Naive thymus-derived CD4-positive, alpha-beta T cell (primary cell): ENCODE measurements around the gene STXBP2. TPM values are rescaled to one million over a fixed set of nuclear protein-coding genes. Genes with fewer than 3 reads are reported as not detected.
A peak's percentile ranks its signal among the peaks of the same experiment; 100 is the strongest.

ENCODE experiments used
- ATAC-seq: fragments of 150-1000 bp; cut with Tn5 transposase; 2 replicates; pipeline ENCODE4 v1.10.0; 2021; ENCODE audit warnings: mild to moderate bottlenecking, moderate library complexity
- CTCF ChIA-PET: fragments of 350-600 bp; sonication (Branson Sonifier 250); formaldehyde crosslinking; loops from one replicate; lab custom pipeline; 2021; ENCODE audit warnings: antibody characterized with exemption; lab: Charles Lee
- POLR2A ChIA-PET: fragments of 350-600 bp; sonication (Branson Sonifier 250); formaldehyde crosslinking; loops from one replicate; lab custom pipeline; 2021; ENCODE audit warnings: antibody characterized with exemption, inconsistent platforms; lab: Charles Lee
- DNase-seq, 9 donors: peaks; one replicate each; pipeline versions ENCODE4 v3.0.0 to v3.0.0-alpha.2; 2020 to 2022; ENCODE audit warnings: mixed read lengths in 1 of 9
- H3K27ac ChIP-seq: one replicate; pipeline ENCODE4 v1.7.0; 2013; ENCODE audit warnings: mild to moderate bottlenecking, low read depth, low read length, moderate library complexity
- H3K27me3 ChIP-seq, 2 donors: one replicate each; pipeline ENCODE4 v1.7.0; 2013; ENCODE audit warnings: low read length in 2 of 2, mild to moderate bottlenecking in 2 of 2, moderate library complexity in 2 of 2; ENCODE audit not compliant: control insufficient read depth in 2 of 2, insufficient read depth in 2 of 2
- H3K36me3 ChIP-seq, 3 experiments: 1 replicate in 2 of 3; 2 replicates in 1 of 3; pipeline ENCODE4 v1.7.0; 2013; ENCODE audit warnings: low read length in 3 of 3, mild to moderate bottlenecking in 3 of 3, moderate library complexity in 1 of 3; ENCODE audit not compliant: insufficient read depth in 3 of 3, control insufficient read depth in 2 of 3
- H3K4me1 ChIP-seq, 2 donors: one replicate each; pipeline ENCODE4 v1.7.0; 2013; ENCODE audit warnings: low read length in 2 of 2, mild to moderate bottlenecking in 2 of 2, moderate library complexity in 1 of 2; ENCODE audit not compliant: control insufficient read depth in 2 of 2, insufficient read depth in 2 of 2
- H3K4me3 ChIP-seq: 2 replicates; pipeline ENCODE4 v1.7.0; 2013; ENCODE audit warnings: mild to moderate bottlenecking, low read length
- H3K9me3 ChIP-seq, 3 experiments: 1 replicate in 2 of 3; 2 replicates in 1 of 3; pipeline ENCODE4 v1.7.0; 2013; ENCODE audit warnings: low read length in 3 of 3; ENCODE audit not compliant: control insufficient read depth in 2 of 3
- H3K27ac Mint-ChIP-seq, 9 donors: one replicate each; pipeline ENCODE4 v1.8.0; 2020 to 2022; ENCODE audit warnings: mixed read lengths in 9 of 9, mild to moderate bottlenecking in 8 of 9, moderate library complexity in 5 of 9, inconsistent platforms in 2 of 9
- H3K27me3 Mint-ChIP-seq, 5 donors: one replicate each; pipeline ENCODE4 v1.8.0; 2021 to 2022; ENCODE audit warnings: mixed read lengths in 5 of 5, mild to moderate bottlenecking in 1 of 5
- H3K36me3 Mint-ChIP-seq, 5 donors: one replicate each; pipeline ENCODE4 v1.8.0; 2020 to 2022; ENCODE audit warnings: mixed read lengths in 5 of 5, mild to moderate bottlenecking in 3 of 5, inconsistent platforms in 1 of 5
- H3K4me1 Mint-ChIP-seq, 7 donors: one replicate each; pipeline ENCODE4 v1.8.0; 2020 to 2022; ENCODE audit warnings: mixed read lengths in 7 of 7, mild to moderate bottlenecking in 3 of 7, inconsistent platforms in 1 of 7
- H3K4me3 Mint-ChIP-seq, 10 donors: one replicate each; pipeline ENCODE4 v1.8.0; 2020 to 2022; ENCODE audit warnings: mild to moderate bottlenecking in 10 of 10, mixed read lengths in 10 of 10, moderate library complexity in 6 of 10, inconsistent platforms in 2 of 10
- H3K9me3 Mint-ChIP-seq, 11 donors: one replicate each; pipeline ENCODE4 v1.8.0; 2020 to 2022; ENCODE audit warnings: mixed read lengths in 11 of 11, mild to moderate bottlenecking in 4 of 11, inconsistent platforms in 1 of 11, moderate library complexity in 1 of 11
- intact Hi-C, 2 donors: fragments of 100-400 bp; cut with micrococcal nuclease; formaldehyde crosslinking; loops; one replicate each; pipeline ENCODE4 v1.15.1; 2023
- polyA plus RNA-seq, 2 donors: library from polyadenylated mRNA; unstranded; fragments of 300-500 nt; fragmentation: Illumina TruSeq; gene quantifications; one replicate each; pipeline ENCODE4 v1.2.3, GENCODE V29; 2021
- total RNA-seq, 6 experiments: library from RNA in 5 of 6; stranded (reverse) in 5 of 6; gene quantifications; 1 replicate in 5 of 6; 2 replicates in 1 of 6; pipeline ENCODE4 v1.2.3 and lab custom pipeline; 2021 to 2026

The STXBP2 gene
- total and polyA plus RNA-seq, 7 experiments from 2014 or later, result 52.8 to 411 (median 176) TPM

DNA sequence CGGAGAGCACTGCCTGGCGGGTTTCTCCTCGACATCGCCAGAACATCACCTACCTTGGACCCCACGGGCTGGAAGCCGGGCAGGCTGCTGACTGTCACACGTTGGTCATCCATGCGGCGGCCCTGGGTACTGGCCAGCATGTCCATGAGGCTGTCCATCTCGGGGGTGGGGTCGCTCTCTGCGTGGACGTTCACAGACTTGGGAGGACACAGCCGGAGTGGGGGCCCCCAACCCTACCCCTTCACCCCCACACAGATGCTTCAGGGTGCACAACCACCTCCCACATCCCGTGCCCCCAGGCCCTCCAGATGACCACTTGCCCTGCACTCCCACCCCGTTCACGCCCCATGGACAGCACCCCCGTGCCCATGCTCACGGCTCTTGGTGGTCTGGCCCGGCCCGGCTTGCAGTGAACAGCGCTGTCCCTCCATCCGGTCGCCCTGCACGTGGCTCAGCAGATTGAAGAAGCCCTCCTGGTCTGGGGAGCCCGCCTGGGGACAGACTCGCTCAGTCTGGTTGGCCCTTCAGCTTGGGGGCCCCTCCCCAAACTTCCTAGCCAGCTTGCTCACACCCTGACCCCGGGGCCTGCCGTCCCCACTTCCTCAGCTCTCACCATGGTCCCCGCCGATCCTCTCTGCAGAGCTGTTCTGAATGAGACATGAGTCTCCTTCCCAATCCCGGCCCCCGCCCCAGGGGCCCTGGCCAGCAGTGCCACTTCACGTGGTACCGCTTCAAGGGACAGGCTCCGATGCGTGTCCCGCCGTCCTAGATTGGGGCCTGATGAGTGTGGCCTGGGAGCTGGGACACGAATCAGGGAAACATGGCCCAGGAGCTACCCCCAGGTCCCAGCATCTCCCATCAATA lies 4.3 kb upstream of the STXBP2 start:
- no peak for ATAC-seq
- Mint-ChIP-seq H3K36me3 (peaks cover 0 to 10% (median 5%) of the 10 kb centered on the region in 5 donors), H3K4me1 (peaks cover 32 to 68% (median 46%) of the 10 kb centered on the region in 7 donors), H3K27ac (no peak overlapping the region), H3K9me3 (peaks cover 0 to 3% (median 0%) of the 10 kb centered on the region in 11 donors), H3K4me3 (peak overlapping the region in 1 of 10 donors; percentile 63), H3K27me3 (no peaks in the 10 kb centered on the region)
- CTCF ChIA-PET, result no interaction called here
- Histone ChIP-seq H3K4me3 (no peak overlapping the region), H3K4me1 (peaks cover 31 to 33% of the 10 kb centered on the region in 2 donors), H3K27me3 (no peaks in the 10 kb centered on the region), H3K9me3 (no peaks in the 10 kb centered on the region), H3K36me3 (peaks cover 0 to 22% (median 0%) of the 10 kb centered on the region in 3 experiments), H3K27ac (no peak overlapping the region)
- POLR2A ChIA-PET, result interaction anchor here (1.0 kb wide), 1 partner anchor 10 kb away, joined by 5 read pairs; no protein-coding TSS in a partner anchor
- no peak for DNase-seq
- intact Hi-C loops, result no loop called here

GRCh38 chr19:7633698-7634097 lies 3.2 kb upstream of the STXBP2 start, which contains the start of gene PCP2:
PCP2 (minus strand) TSS chr19:7633719; CDS start chr19:7633457, 262 bp downstream.
- H3K4me1 ChIP-seq, result peaks cover 22 to 29% of the 10 kb centered on the region in 2 donors
- no peak within 1 kb of the TSS for H3K4me3 ChIP-seq
- peaks cover 0 to 3% (median 0%) of the 10 kb centered on the region in 11 donors for H3K9me3 Mint-ChIP-seq
- intact Hi-C loops, result no loop called here
- no peaks in the 10 kb centered on the region for H3K27me3 Mint-ChIP-seq
- no peaks in the 10 kb centered on the region for H3K27me3 ChIP-seq
- CTCF ChIA-PET, result no interaction called here
- peaks cover 25 to 66% (median 42%) of the 10 kb centered on the region in 7 donors for H3K4me1 Mint-ChIP-seq
- H3K27ac ChIP-seq, result no peak within 1 kb of the TSS
- ATAC-seq (no peak), DNase-seq (no peak)
- H3K9me3 ChIP-seq, result no peaks in the 10 kb centered on the region
- POLR2A ChIA-PET, result interaction anchor here (0.5 kb wide), 1 partner anchor 103 kb away, joined by 6 read pairs; no protein-coding TSS in a partner anchor
- H3K36me3 Mint-ChIP-seq, result peaks cover 0 to 10% (median 5%) of the 10 kb centered on the region in 5 donors
- peak within 1 kb of the TSS in 3 of 9 donors; percentile 59 to 76 (median 67) for H3K27ac Mint-ChIP-seq
- peak within 1 kb of the TSS in 4 of 10 donors; percentile 7 to 75 (median 37) for H3K4me3 Mint-ChIP-seq
- H3K36me3 ChIP-seq, result peaks cover 0 to 19% (median 0%) of the 10 kb centered on the region in 3 experiments

- H3K27me3 ChIP-seq, result no peaks in the 10 kb centered on the region
- POLR2A ChIA-PET, result interaction anchor here (0.9 to 1.6 kb wide), 3 partner anchors 10 to 34 kb away, joined by 3 to 4 read pairs (median 3); no protein-coding TSS in a partner anchor
- peaks cover 0 to 5% (median 0%) of the 10 kb centered on the region in 11 donors for H3K9me3 Mint-ChIP-seq
- H3K27me3 Mint-ChIP-seq, result no peaks in the 10 kb centered on the region
- H3K4me3 ChIP-seq, result no peak overlapping the region
- H3K4me1 ChIP-seq, result peaks cover 13 to 22% of the 10 kb centered on the region in 2 donors
- ATAC-seq, result no peak
- DNase-seq, result no peak
- no peak overlapping the region for H3K27ac ChIP-seq
- no peaks in the 10 kb centered on the region for H3K9me3 ChIP-seq
- peaks cover 0 to 28% (median 0%) of the 10 kb centered on the region in 3 experiments for H3K36me3 ChIP-seq
- peaks cover 15 to 58% (median 36%) of the 10 kb centered on the region in 7 donors for H3K4me1 Mint-ChIP-seq
- intact Hi-C loops, result loop anchor here in 1 of 2 donors (1.0 kb wide), 1 partner anchor 194 kb away; no protein-coding TSS in a partner anchor
- H3K27ac Mint-ChIP-seq, result peak overlapping the region in 8 of 9 donors; percentile 41 to 89 (median 78)
- peak overlapping the region; percentile 51 to 87 (median 80) for H3K4me3 Mint-ChIP-seq
- CTCF ChIA-PET, result interaction anchor here (1.0 to 1.4 kb wide), 3 partner anchors 16 to 67 kb away, joined by 3 to 5 read pairs (median 4); partner anchors contain the start of gene TRAPPC5
- peaks cover 0 to 13% (median 8%) of the 10 kb centered on the region in 5 donors for H3K36me3 Mint-ChIP-seq
Observed at GRCh38 chr19:7635670-7636069, 1.2 kb upstream of the STXBP2 start.

DNA sequence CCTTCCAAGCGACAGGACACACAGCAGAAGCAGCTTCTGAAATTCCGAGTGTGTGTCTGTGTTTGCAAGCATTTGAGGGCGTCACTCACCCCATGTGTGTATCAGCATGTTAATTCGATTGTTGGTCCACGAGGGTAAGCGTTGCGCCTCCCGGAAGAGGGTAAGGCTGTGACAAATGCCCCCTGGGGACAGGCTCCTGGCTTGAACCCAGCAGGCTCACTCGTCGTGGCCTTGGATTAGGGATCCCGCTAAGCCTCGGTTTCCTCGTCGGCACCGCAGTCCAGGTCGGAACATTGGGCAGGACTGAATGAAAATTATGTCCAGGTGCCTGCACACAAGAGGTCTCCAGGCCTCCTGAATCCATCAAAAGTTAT lies 606 bp upstream of the STXBP2 start:
- no peaks in the 10 kb centered on the region for H3K9me3 ChIP-seq
- ATAC-seq (no peak), DNase-seq (no peak)
- peaks cover 0 to 35% (median 0%) of the 10 kb centered on the region in 3 experiments for H3K36me3 ChIP-seq
- peak overlapping the region; percentile 89 for H3K27ac ChIP-seq
- H3K27me3 ChIP-seq, result no peaks in the 10 kb centered on the region
- Mint-ChIP-seq H3K9me3 (peaks cover 0 to 5% (median 0%) of the 10 kb centered on the region in 11 donors), H3K4me1 (peaks cover 15 to 53% (median 31%) of the 10 kb centered on the region in 7 donors), H3K27ac (peak overlapping the region in 8 of 9 donors; percentile 80 to 92 (median 86)), H3K4me3 (peak overlapping the region; percentile 75 to 89 (median 82)), H3K36me3 (peaks cover 0 to 13% (median 8%) of the 10 kb centered on the region in 5 donors), H3K27me3 (no peaks in the 10 kb centered on the region)
- H3K4me3 ChIP-seq, result peak overlapping the region; percentile 81
- ChIA-PET POLR2A (interaction anchor here (0.9 to 1.6 kb wide), 2 partner anchors 9 to 11 kb away, joined by 3 to 4 read pairs; no protein-coding TSS in a partner anchor), CTCF (interaction anchor here (1.4 kb wide), 1 partner anchor 44 kb away, joined by 5 read pairs; the partner anchor contains the start of gene TRAPPC5)
- peaks cover 10 to 20% of the 10 kb centered on the region in 2 donors for H3K4me1 ChIP-seq
- intact Hi-C loops, result loop anchor here in 1 of 2 donors (1.0 kb wide), 1 partner anchor 193 kb away; no protein-coding TSS in a partner anchor

- ChIA-PET POLR2A (interaction anchor here (0.6 to 2.9 kb wide), 7 partner anchors 8 to 446 kb away, joined by 3 to 15 read pairs (median 3); partner anchors contain the start of genes PET100, TRAPPC5 and XAB2), CTCF (interaction anchor here (1.5 kb wide), 1 partner anchor 43 kb away, joined by 7 read pairs; the partner anchor contains the start of gene TRAPPC5)
- H3K9me3 Mint-ChIP-seq, result peaks cover 0 to 5% (median 0%) of the 10 kb centered on the region in 11 donors
- Histone ChIP-seq H3K9me3 (no peaks in the 10 kb centered on the region), H3K4me3 (peak overlapping the region; percentile 81), H3K27ac (peak overlapping the region; percentile 89), H3K36me3 (peaks cover 0 to 33% (median 0%) of the 10 kb centered on the region in 3 experiments), H3K4me1 (peaks cover 10 to 20% of the 10 kb centered on the region in 2 donors), H3K27me3 (no peaks in the 10 kb centered on the region)
- peaks cover 15 to 46% (median 31%) of the 10 kb centered on the region in 7 donors for H3K4me1 Mint-ChIP-seq
- peaks cover 0 to 13% (median 6%) of the 10 kb centered on the region in 5 donors for H3K36me3 Mint-ChIP-seq
- DNase-seq (no peak), ATAC-seq (peak; percentile 44)
- no peaks in the 10 kb centered on the region for H3K27me3 Mint-ChIP-seq
- H3K27ac Mint-ChIP-seq, result peak overlapping the region; percentile 76 to 92 (median 82)
- H3K4me3 Mint-ChIP-seq, result peak overlapping the region; percentile 75 to 89 (median 82)
- intact Hi-C loops, result loop anchor here (1.0 kb wide), 2 partner anchors 8 to 69 kb away; partner anchors contain the start of genes PET100 (in 2 of the 2) and XAB2 (in 2 of the 2)
Observed at GRCh38 chr19:7637374-7638256, 705 bp downstream of the STXBP2 start.
